Breast epithelium (tissue), 4 donors: ENCODE measurements around the gene KCTD18. TPM values are rescaled to one million over a fixed set of nuclear protein-coding genes. Genes with fewer than 3 reads are reported as not detected.

Source experiments
- DNase-seq, 2 donors: peaks; one replicate each; pipeline ENCODE4 v3.0.0-alpha.2; 2019; ENCODE audit warnings: low spot score in 2 of 2
- H3K27ac ChIP-seq, 2 donors: fragments of 200-600 bp; sonication (generic) in 1 of 2; one replicate each; pipeline ENCODE4 v1.5.1; 2016 to 2019; ENCODE audit warnings: mild to moderate bottlenecking in 1 of 2
- H3K27me3 ChIP-seq, 2 donors: fragments of 200-600 bp; sonication (generic) in 1 of 2; one replicate each; pipeline versions ENCODE4 v1.5.1 to v1.6.0; 2017 to 2019; ENCODE audit warnings: control low read depth in 1 of 2, mild to moderate bottlenecking in 1 of 2
- H3K36me3 ChIP-seq: fragments of 200-600 bp; one replicate; pipeline ENCODE4 v1.5.1; 2019
- H3K4me1 ChIP-seq, 2 donors: fragments of 200-600 bp; sonication (generic); one replicate each; pipeline ENCODE4 v1.5.1; 2016 to 2019; ENCODE audit warnings: control low read depth in 1 of 2
- H3K4me3 ChIP-seq, 3 donors: fragments of 200-600 bp; sonication (generic); 1 replicate in 2 of 3; 2 replicates in 1 of 3; pipeline ENCODE4 v1.5.1; 2016 to 2019; ENCODE audit warnings: mild to moderate bottlenecking in 3 of 3, moderate library complexity in 2 of 3
- H3K9me3 ChIP-seq, 2 donors: fragments of 200-600 bp; sonication (generic) in 1 of 2; one replicate each; pipeline ENCODE4 v1.5.1; 2016 to 2019; ENCODE audit warnings: control low read depth in 1 of 2
- CTCF ChIP-seq, 3 donors: fragments of 450-650 bp; IDR thresholded peaks; one replicate each; pipeline ENCODE4 v1.5.1; 2016 to 2017; ENCODE audit warnings: antibody characterized with exemption in 3 of 3, mild to moderate bottlenecking in 3 of 3, moderate library complexity in 3 of 3
- POLR2A ChIP-seq: fragments of 450-650 bp; IDR thresholded peaks from one replicate; pipeline ENCODE4 v1.6.1; 2016; ENCODE audit warnings: antibody characterized with exemption, mild to moderate bottlenecking, moderate library complexity
- POLR2AphosphoS5 ChIP-seq, 3 donors: sonication (generic); formaldehyde crosslinking; IDR thresholded peaks; one replicate each; pipeline ENCODE4 v1.6.1; 2017; ENCODE audit warnings: antibody characterized with exemption in 3 of 3
- intact Hi-C: fragments of 100-400 bp; cut with DNase I; formaldehyde crosslinking; loops from one replicate; pipeline ENCODE4 v1.15.1; 2023; ENCODE audit warnings: low total_unique reads
- total RNA-seq, 3 donors: library from RNA; depleted of rRNA; stranded (reverse); fragments of >200 nt; gene quantifications; one replicate each; pipeline ENCODE4 v1.1.0, GENCODE V29; 2016

The KCTD18 gene
- total RNA-seq, 3 donors from 2014 or later = 15.7 to 28.2 (median 23.3) TPM

GRCh38 chr2:200459101-200459500 is 50.8 kb downstream of the KCTD18 start:
- intact Hi-C loops = no loop called here
- Histone ChIP-seq H3K27ac (no peak overlapping the region), H3K36me3 (no peaks in the 10 kb centered on the region)

GRCh38 chr2:200456567-200456966 is 53.3 kb downstream of the KCTD18 start:
- H3K36me3 ChIP-seq = no peaks in the 10 kb centered on the region
- H3K27me3 ChIP-seq = no peaks in the 10 kb centered on the region
- no peak for TF ChIP-seq CTCF (IDR thresholded peaks at IDR 0.05)
- TF ChIP-seq POLR2AphosphoS5 (IDR thresholded peaks at IDR 0.05) = no peak
- no peak for TF ChIP-seq POLR2A
- H3K4me1 ChIP-seq = no peaks in the 10 kb centered on the region
- H3K9me3 ChIP-seq = no peaks in the 10 kb centered on the region
- no peak overlapping the region for H3K27ac ChIP-seq
- intact Hi-C loops = no loop called here
- no peak for DNase-seq
- no peak overlapping the region for H3K4me3 ChIP-seq

More at GRCh38 chr2:200459101-200459500, 50.8 kb downstream of the KCTD18 start:
- TF ChIP-seq POLR2AphosphoS5 (IDR thresholded peaks at IDR 0.05) = no peak
- Histone ChIP-seq H3K27me3 (no peaks in the 10 kb centered on the region), H3K9me3 (no peaks in the 10 kb centered on the region), H3K4me3 (no peak overlapping the region), H3K4me1 (no peaks in the 10 kb centered on the region)
- no peak for DNase-seq

GRCh38 chr2:200455958-200456421 is 53.9 kb downstream of the KCTD18 start:
- no peak for DNase-seq
- Histone ChIP-seq H3K27ac (no peak overlapping the region), H3K4me1 (no peaks in the 10 kb centered on the region), H3K36me3 (no peaks in the 10 kb centered on the region), H3K9me3 (no peaks in the 10 kb centered on the region), H3K4me3 (no peak overlapping the region), H3K27me3 (no peaks in the 10 kb centered on the region)
- TF ChIP-seq CTCF (IDR thresholded peaks at IDR 0.05) (no peak), POLR2A (no peak), POLR2AphosphoS5 (IDR thresholded peaks at IDR 0.05) (no peak)
- intact Hi-C loops = no loop called here

GRCh38 chr2:200454927-200455801 is 54.7 kb downstream of the KCTD18 start:
- no peaks in the 10 kb centered on the region for H3K27me3 ChIP-seq
- intact Hi-C loops = no loop called here

GRCh38 chr2:200453853-200454534 is 55.9 kb downstream of the KCTD18 start:
- Histone ChIP-seq H3K27ac (no peak overlapping the region), H3K36me3 (no peaks in the 10 kb centered on the region), H3K9me3 (no peaks in the 10 kb centered on the region), H3K4me3 (no peak overlapping the region), H3K27me3 (no peaks in the 10 kb centered on the region), H3K4me1 (no peaks in the 10 kb centered on the region)
- intact Hi-C loops = no loop called here
- TF ChIP-seq POLR2AphosphoS5 (IDR thresholded peaks at IDR 0.05) (no peak), CTCF (IDR thresholded peaks at IDR 0.05) (no peak), POLR2A (no peak)
- no peak for DNase-seq

More at GRCh38 chr2:200454927-200455801, 54.7 kb downstream of the KCTD18 start:
- no peak for DNase-seq
- no peak for TF ChIP-seq POLR2A
- no peak for TF ChIP-seq CTCF (IDR thresholded peaks at IDR 0.05)
- no peak for TF ChIP-seq POLR2AphosphoS5 (IDR thresholded peaks at IDR 0.05)
- Histone ChIP-seq H3K9me3 (no peaks in the 10 kb centered on the region), H3K27ac (no peak overlapping the region), H3K4me1 (no peaks in the 10 kb centered on the region), H3K36me3 (no peaks in the 10 kb centered on the region), H3K4me3 (no peak overlapping the region)
